CD14-positive monocyte (primary cell): Measurements from ENCODE around the gene CTRB1. TPM values are rescaled to one million over a fixed set of nuclear protein-coding genes. Genes with fewer than 3 reads are reported as not detected.

Experiments used
- DNase-seq, 3 donors: peaks; one replicate each; pipeline ENCODE4 v3.0.0-alpha.2; 2011 to 2022
- H2AFZ ChIP-seq: 2 replicates; pipeline ENCODE4 v1.6.0; 2012; ENCODE audit warnings: mild to moderate bottlenecking, low read depth, low read length, inconsistent platforms; ENCODE audit not compliant: insufficient read depth, poor library complexity, severe bottlenecking
- H3K27ac ChIP-seq, 2 donors: 1 replicate in 1 of 2; 2 replicates in 1 of 2; pipeline ENCODE4 v1.5.1; 2012 to 2013; ENCODE audit warnings: low read length in 2 of 2, control low read depth in 1 of 2, inconsistent platforms in 1 of 2, low read depth in 1 of 2, mild to moderate bottlenecking in 1 of 2
- H3K27me3 ChIP-seq, 2 donors: one replicate each; pipeline versions ENCODE4 v1.6.0 to v1.6.1; 2011 to 2013; ENCODE audit warnings: low read length in 2 of 2; ENCODE audit not compliant: control insufficient read depth in 2 of 2, insufficient read depth in 2 of 2
- H3K36me3 ChIP-seq, 2 donors: replicated peaks in 1 of 2; 1 replicate in 1 of 2; 2 replicates in 1 of 2; pipeline versions ENCODE4 v1.5.1 to v1.6.1; 2012 to 2013; ENCODE audit warnings: low read length in 2 of 2, control low read depth in 1 of 2, inconsistent platforms in 1 of 2, mild to moderate bottlenecking in 1 of 2; ENCODE audit not compliant: insufficient read depth in 2 of 2, control insufficient read depth in 1 of 2
- H3K4me1 ChIP-seq, 2 donors: 1 replicate in 1 of 2; 2 replicates in 1 of 2; pipeline versions ENCODE4 v1.5.1 to v1.6.1; 2012 to 2013; ENCODE audit warnings: low read length in 2 of 2, control low read depth in 1 of 2, inconsistent platforms in 1 of 2, mild to moderate bottlenecking in 1 of 2, moderate library complexity in 1 of 2; ENCODE audit not compliant: insufficient read depth in 2 of 2, control insufficient read depth in 1 of 2
- H3K4me2 ChIP-seq: replicated peaks from 2 replicates; pipeline ENCODE3; 2012; ENCODE audit warnings: low read length, moderate library complexity, mild to moderate bottlenecking; ENCODE audit not compliant: poor library complexity, severe bottlenecking; ENCODE audit errors: extremely low read depth
- H3K4me3 ChIP-seq, 3 experiments: fragments of 200-600 bp in 1 of 3; sonication (generic) in 1 of 3; replicated peaks in 1 of 3; 1 replicate in 2 of 3; 2 replicates in 1 of 3; pipeline ENCODE4 v1.5.1; 2011 to 2013; ENCODE audit warnings: low read length in 3 of 3, mild to moderate bottlenecking in 3 of 3, control low read depth in 2 of 3, low read depth in 2 of 3, inconsistent platforms in 1 of 3, moderate library complexity in 1 of 3
- H3K79me2 ChIP-seq: 2 replicates; pipeline ENCODE4 v1.6.0; 2012; ENCODE audit warnings: mild to moderate bottlenecking, control low read depth, inconsistent platforms, low read length, moderate library complexity; ENCODE audit not compliant: insufficient read depth
- H3K9ac ChIP-seq: 2 replicates; pipeline ENCODE4 v1.6.0; 2017; ENCODE audit warnings: low read length, mild to moderate bottlenecking; ENCODE audit not compliant: insufficient read depth, poor library complexity, severe bottlenecking
- H3K9me3 ChIP-seq, 2 donors: replicated peaks in 1 of 2; 1 replicate in 1 of 2; 2 replicates in 1 of 2; pipeline versions ENCODE4 v1.5.1 to v1.6.1; 2012 to 2013; ENCODE audit warnings: low read length in 2 of 2, control low read depth in 1 of 2; ENCODE audit not compliant: control insufficient read depth in 1 of 2, insufficient read depth in 1 of 2
- H4K20me1 ChIP-seq: 2 replicates; pipeline ENCODE4 v1.6.0; 2012; ENCODE audit warnings: mild to moderate bottlenecking, low read length, control low read depth, moderate library complexity; ENCODE audit not compliant: insufficient read depth
- H3K27ac Mint-ChIP-seq, 7 donors: one replicate each; pipeline ENCODE4 v1.8.0; 2020; ENCODE audit warnings: mild to moderate bottlenecking in 7 of 7, mixed read lengths in 7 of 7, moderate library complexity in 6 of 7, inconsistent platforms in 2 of 7
- H3K27me3 Mint-ChIP-seq, 3 donors: one replicate each; pipeline ENCODE4 v1.8.0; 2021 to 2022; ENCODE audit warnings: low read depth in 3 of 3, mild to moderate bottlenecking in 3 of 3, mixed read lengths in 3 of 3, moderate library complexity in 3 of 3, inconsistent platforms in 1 of 3
- H3K36me3 Mint-ChIP-seq, 2 donors: one replicate each; pipeline ENCODE4 v1.8.0; 2020; ENCODE audit warnings: mixed read lengths in 2 of 2, inconsistent platforms in 1 of 2, mild to moderate bottlenecking in 1 of 2
- H3K4me1 Mint-ChIP-seq: one replicate; pipeline ENCODE4 v1.8.0; 2020; ENCODE audit warnings: mild to moderate bottlenecking, mixed read lengths
- H3K4me3 Mint-ChIP-seq, 2 donors: one replicate each; pipeline ENCODE4 v1.8.0; 2020; ENCODE audit warnings: mild to moderate bottlenecking in 2 of 2, mixed read lengths in 2 of 2, moderate library complexity in 1 of 2
- H3K9me3 Mint-ChIP-seq, 7 donors: one replicate each; pipeline ENCODE4 v1.8.0; 2020 to 2022; ENCODE audit warnings: mixed read lengths in 7 of 7, mild to moderate bottlenecking in 6 of 7, moderate library complexity in 6 of 7, inconsistent platforms in 2 of 7
- WGBS: methylation state at CpG from one replicate; pipeline ENCODE4 v1.1.5; 2013; ENCODE audit warnings: missing lambda C conversion rate; ENCODE audit not compliant: insufficient coverage; 5-methylcytosine and 5-hydroxymethylcytosine counted together
- intact Hi-C, 2 donors: fragments of 100-400 bp; cut with micrococcal nuclease; formaldehyde crosslinking; loops; one replicate each; pipeline versions ENCODE4 v1.15.0 to v1.15.1; 2023
- polyA plus RNA-seq, 3 donors: library from polyadenylated mRNA; depleted of rRNA in 1 of 3; unstranded in 2 of 3; stranded (reverse) in 1 of 3; fragments of 300-500 nt in 2 of 3; fragments of >200 nt in 1 of 3; fragmentation: Illumina TruSeq in 2 of 3; gene quantifications; 1 replicate in 2 of 3; 2 replicates in 1 of 3; pipeline ENCODE4 v1.2.3, GENCODE V29; 2012 to 2021
- TF ChIP-seq, protein P1 (sequence below): fragments of 200-600 bp; IDR thresholded peaks from one replicate; pipeline ENCODE4 v1.8.0; 2022; ENCODE audit warnings: antibody characterized with exemption, mild to moderate bottlenecking

The CTRB1 gene
- polyA plus RNA-seq, 3 donors = not detected

DNA sequence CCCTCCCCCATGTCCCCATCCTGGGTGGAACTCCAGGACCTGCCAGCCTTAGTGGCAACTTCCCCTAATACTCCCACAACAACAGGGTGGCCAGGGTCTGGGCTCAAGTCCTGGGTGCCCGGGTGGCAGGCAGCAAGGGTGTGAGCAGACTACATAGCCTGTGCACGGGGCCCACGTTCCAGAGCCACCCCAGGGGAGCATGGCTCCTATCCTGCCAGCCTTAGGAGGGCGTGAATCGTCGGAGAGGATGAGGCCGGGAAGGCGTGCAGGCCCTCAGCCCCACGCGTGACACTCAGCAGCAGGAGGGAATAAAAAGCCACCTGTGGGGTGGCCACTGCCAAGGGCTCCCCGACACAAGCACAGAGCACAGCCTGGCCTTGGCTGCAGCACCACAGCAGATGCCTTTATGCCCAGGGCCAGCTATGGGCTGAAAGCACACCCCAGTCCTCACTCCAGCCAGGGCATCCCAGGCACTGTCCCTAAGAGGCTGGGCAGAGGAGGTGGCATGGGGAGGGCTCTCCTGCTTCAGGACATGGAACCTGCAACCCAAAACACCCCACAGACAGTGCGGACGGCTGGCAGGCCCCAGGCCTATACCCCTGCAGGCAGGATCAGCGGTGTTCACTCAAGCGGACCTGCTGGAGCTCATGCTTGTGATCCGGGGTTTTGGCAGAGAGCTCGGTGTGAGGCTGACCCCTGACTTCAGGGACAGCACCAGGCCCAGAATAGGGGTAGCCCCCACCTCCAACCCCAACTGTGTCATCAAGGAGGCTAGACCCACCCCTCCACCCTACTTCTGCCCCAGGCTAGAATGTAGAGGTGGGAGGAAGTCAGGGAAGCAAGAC, 30.0 kb downstream of the CTRB1 start:
- Histone ChIP-seq H4K20me1 (no peaks in the 10 kb centered on the region), H3K4me2 (no peak overlapping the region), H3K79me2 (no peaks in the 10 kb centered on the region), H3K27me3 (peaks cover 7 to 86% of the 10 kb centered on the region in 2 donors), H3K4me3 (no peak overlapping the region), H3K9ac (no peak overlapping the region), H2AFZ (no peak overlapping the region), H3K36me3 (no peaks in the 10 kb centered on the region), H3K4me1 (peaks cover 13 to 15% of the 10 kb centered on the region in 2 donors), H3K9me3 (peaks cover 0 to 14% of the 10 kb centered on the region in 2 donors), H3K27ac (no peak overlapping the region)
- WGBS = 91% methylated on average over 15 of the region's 17 CpGs
- Mint-ChIP-seq H3K27me3 (peaks cover 76 to 96% (median 77%) of the 10 kb centered on the region in 3 donors), H3K27ac (no peak overlapping the region), H3K4me3 (peak overlapping the region in 1 of 2 donors; percentile 66), H3K4me1 (peaks cover 13% of the 10 kb centered on the region), H3K9me3 (peaks cover 0 to 12% (median 1%) of the 10 kb centered on the region in 7 donors), H3K36me3 (peaks cover 0 to 1% of the 10 kb centered on the region in 2 donors)
- intact Hi-C loops = no loop called here
- DNase-seq = no peak
- TF ChIP-seq, protein P1, sequence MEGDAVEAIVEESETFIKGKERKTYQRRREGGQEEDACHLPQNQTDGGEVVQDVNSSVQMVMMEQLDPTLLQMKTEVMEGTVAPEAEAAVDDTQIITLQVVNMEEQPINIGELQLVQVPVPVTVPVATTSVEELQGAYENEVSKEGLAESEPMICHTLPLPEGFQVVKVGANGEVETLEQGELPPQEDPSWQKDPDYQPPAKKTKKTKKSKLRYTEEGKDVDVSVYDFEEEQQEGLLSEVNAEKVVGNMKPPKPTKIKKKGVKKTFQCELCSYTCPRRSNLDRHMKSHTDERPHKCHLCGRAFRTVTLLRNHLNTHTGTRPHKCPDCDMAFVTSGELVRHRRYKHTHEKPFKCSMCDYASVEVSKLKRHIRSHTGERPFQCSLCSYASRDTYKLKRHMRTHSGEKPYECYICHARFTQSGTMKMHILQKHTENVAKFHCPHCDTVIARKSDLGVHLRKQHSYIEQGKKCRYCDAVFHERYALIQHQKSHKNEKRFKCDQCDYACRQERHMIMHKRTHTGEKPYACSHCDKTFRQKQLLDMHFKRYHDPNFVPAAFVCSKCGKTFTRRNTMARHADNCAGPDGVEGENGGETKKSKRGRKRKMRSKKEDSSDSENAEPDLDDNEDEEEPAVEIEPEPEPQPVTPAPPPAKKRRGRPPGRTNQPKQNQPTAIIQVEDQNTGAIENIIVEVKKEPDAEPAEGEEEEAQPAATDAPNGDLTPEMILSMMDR = no peak

DNA sequence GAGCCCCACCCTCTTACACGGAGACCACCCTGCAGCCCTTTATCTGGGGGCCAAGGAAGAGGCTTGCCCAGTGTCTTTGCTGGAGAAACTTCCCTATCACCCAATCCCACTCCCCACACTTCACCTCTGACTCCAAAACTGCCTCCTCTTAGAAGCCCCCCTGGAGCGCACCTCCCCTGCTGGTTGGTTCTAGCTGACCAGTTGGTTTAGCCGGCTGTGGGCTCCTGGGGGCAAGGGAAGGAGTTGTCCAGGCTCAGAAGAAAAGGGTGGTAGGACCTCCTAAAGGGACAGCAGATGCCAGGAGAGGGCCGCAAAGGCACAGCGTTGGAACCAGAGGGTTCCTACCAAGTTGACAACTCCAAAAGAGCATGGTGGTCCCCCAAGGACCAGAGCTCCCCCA, 30.7 kb downstream of the CTRB1 start:
- intact Hi-C loops = no loop called here
- H3K9me3 ChIP-seq = peaks cover 0 to 14% of the 10 kb centered on the region in 2 donors
- peaks cover 7 to 88% of the 10 kb centered on the region in 2 donors for H3K27me3 ChIP-seq
- peaks cover 0 to 1% of the 10 kb centered on the region in 2 donors for H3K36me3 Mint-ChIP-seq
- H3K36me3 ChIP-seq = no peaks in the 10 kb centered on the region
- peaks cover 81 to 96% (median 84%) of the 10 kb centered on the region in 3 donors for H3K27me3 Mint-ChIP-seq
- H3K9ac ChIP-seq = no peak overlapping the region
- peaks cover 9% of the 10 kb centered on the region in 2 donors for H3K4me1 ChIP-seq
- H3K27ac Mint-ChIP-seq = no peak overlapping the region
- WGBS = 88% methylated on average over 4 of the region's 5 CpGs
- TF ChIP-seq, protein P1 = no peak
- peaks cover 0 to 12% (median 2%) of the 10 kb centered on the region in 7 donors for H3K9me3 Mint-ChIP-seq
- H3K4me1 Mint-ChIP-seq = peaks cover 9% of the 10 kb centered on the region
- H3K4me3 ChIP-seq = no peak overlapping the region
- H3K27ac ChIP-seq = no peak overlapping the region
- peak overlapping the region in 1 of 2 donors; percentile 80 for H3K4me3 Mint-ChIP-seq
- H3K4me2 ChIP-seq = no peak overlapping the region
- no peak for DNase-seq
- no peaks in the 10 kb centered on the region for H4K20me1 ChIP-seq
- no peaks in the 10 kb centered on the region for H3K79me2 ChIP-seq
- no peak overlapping the region for H2AFZ ChIP-seq
